T1000 (cell line): ENCODE data around the gene UCP2.

ENCODE experiments used
- DNase-seq: peaks from one replicate; lab custom pipeline; 2025; ENCODE audit warnings: mixed read lengths; lab: John Stamatoyannopoulos, UW

UCP2 gene

GRCh38 chr11:74009675-74010305 lies 27.1 kb upstream of the UCP2 start:
- DNase-seq = no peak

- DNase-seq = no peak
Measured at GRCh38 chr11:74009230-74009547, 26.5 kb upstream of the UCP2 start.

- no peak for DNase-seq
Measured at GRCh38 chr11:74008373-74009229, 26.0 kb upstream of the UCP2 start, which contains the start of gene UCP3. TSS of gene UCP3 (minus strand) at chr11:74009085. CDS start at chr11:74007042, 2,043 bp downstream.

GRCh38 chr11:74007691-74008372 lies 25.2 kb upstream of the UCP2 start:
- DNase-seq = no peak

GRCh38 chr11:74006743-74007304 lies 24.2 kb upstream of the UCP2 start:
- DNase-seq = no peak

- DNase-seq = no peak
Measured at GRCh38 chr11:74005721-74006517, 23.3 kb upstream of the UCP2 start.

GRCh38 chr11:74004759-74005615 lies 22.3 kb upstream of the UCP2 start:
- DNase-seq = no peak

- no peak for DNase-seq
Measured at GRCh38 chr11:74004046-74004695, 21.5 kb upstream of the UCP2 start.

GRCh38 chr11:74002832-74003231 lies 20.2 kb upstream of the UCP2 start:
- DNase-seq = no peak

GRCh38 chr11:74001822-74002286 lies 19.2 kb upstream of the UCP2 start:
- no peak for DNase-seq

- DNase-seq = no peak
Measured at GRCh38 chr11:74000307-74001133, 17.9 kb upstream of the UCP2 start.

GRCh38 chr11:73999581-74000306 lies 17.1 kb upstream of the UCP2 start:
- DNase-seq = no peak

GRCh38 chr11:73998846-73999575 lies 16.4 kb upstream of the UCP2 start:
- DNase-seq = no peak

- no peak for DNase-seq
Measured at GRCh38 chr11:73997120-73997770, 14.6 kb upstream of the UCP2 start.

- DNase-seq = no peak
Measured at GRCh38 chr11:73996161-73996747, 13.6 kb upstream of the UCP2 start.

GRCh38 chr11:73995731-73996130 lies 13.1 kb upstream of the UCP2 start:
- no peak for DNase-seq

GRCh38 chr11:73995247-73995646 lies 12.6 kb upstream of the UCP2 start:
- DNase-seq = no peak
